ENCODE results near the gene KIF3A.

KIF3A gene

GRCh38 chr5:132782101-132782500, 44.8 kb upstream of the KIF3A start:
- Histone ChIP-seq H3K9ac (ENCODE audit: low read depth, low read length) (no peak overlapping the region), H2AFZ (ENCODE audit: low read depth, low read length) (no peak overlapping the region), H3K4me2 (ENCODE audit: insufficient read depth, low read length) (no peak overlapping the region), H3K36me3 (ENCODE audit: insufficient read depth, low read length) (no peaks in the 10 kb centered on the region), H3K4me3 (ENCODE audit: low read depth in 1 of 2, low read length in 2 of 2) (no peak overlapping the region), H3K79me2 (ENCODE audit: insufficient read depth, low read length) (no peaks in the 10 kb centered on the region), H3K9me3 (ENCODE audit: insufficient read depth, low read length, severe bottlenecking) (no peaks in the 10 kb centered on the region), H3K4me1 (ENCODE audit: insufficient read depth, low read length) (peaks cover 14% of the 10 kb centered on the region), H3K27ac (ENCODE audit: low read length) (no peak overlapping the region), H4K20me1 (ENCODE audit: insufficient read depth, low read length) (no peaks in the 10 kb centered on the region), H3K27me3 (ENCODE audit: insufficient read depth, low read length, poor library complexity) (peaks cover 25% of the 10 kb centered on the region)
- TF ChIP-seq CTCF (IDR thresholded peaks at IDR 0.05; ENCODE audit: borderline replicate concordance, extremely low read depth, low read length, poor library complexity, severe bottlenecking) (no peak), EZH2 (IDR thresholded peaks at IDR 0.05; ENCODE audit: borderline replicate concordance, low read depth, low read length, severe bottlenecking) (no peak)
- DNase-seq (no peak), ATAC-seq (ENCODE audit: insufficient read depth, low read depth) (no peak)

GRCh38 chr5:132781029-132781428, 43.7 kb upstream of the KIF3A start:
- H3K4me2 ChIP-seq (ENCODE audit: insufficient read depth, low read length): no peak overlapping the region
- H3K9ac ChIP-seq (ENCODE audit: low read depth, low read length): no peak overlapping the region
- TF ChIP-seq EZH2 (IDR thresholded peaks at IDR 0.05; ENCODE audit: borderline replicate concordance, low read depth, low read length, severe bottlenecking) (no peak), CTCF (IDR thresholded peaks at IDR 0.05; ENCODE audit: borderline replicate concordance, extremely low read depth, low read length, poor library complexity, severe bottlenecking) (no peak)
- DNase-seq: no peak
- no peak overlapping the region for H2AFZ ChIP-seq (ENCODE audit: low read depth, low read length)
- no peak overlapping the region for H3K27ac ChIP-seq (ENCODE audit: low read length)
- H3K4me3 ChIP-seq (ENCODE audit: low read depth in 1 of 2, low read length in 2 of 2): no peak overlapping the region
- H3K36me3 ChIP-seq (ENCODE audit: insufficient read depth, low read length): no peaks in the 10 kb centered on the region
- H4K20me1 ChIP-seq (ENCODE audit: insufficient read depth, low read length): no peaks in the 10 kb centered on the region
- no peak for ATAC-seq (ENCODE audit: insufficient read depth, low read depth)
- H3K79me2 ChIP-seq (ENCODE audit: insufficient read depth, low read length): peaks cover 8% of the 10 kb centered on the region
- no peaks in the 10 kb centered on the region for H3K9me3 ChIP-seq (ENCODE audit: insufficient read depth, low read length, severe bottlenecking)
- peaks cover 21% of the 10 kb centered on the region for H3K27me3 ChIP-seq (ENCODE audit: insufficient read depth, low read length, poor library complexity)
- peaks cover 22% of the 10 kb centered on the region for H3K4me1 ChIP-seq (ENCODE audit: insufficient read depth, low read length)

- TF ChIP-seq CTCF (IDR thresholded peaks at IDR 0.05; ENCODE audit: borderline replicate concordance, extremely low read depth, low read length, poor library complexity, severe bottlenecking) (no peak), EZH2 (IDR thresholded peaks at IDR 0.05; ENCODE audit: borderline replicate concordance, low read depth, low read length, severe bottlenecking) (no peak)
- Histone ChIP-seq H3K27me3 (ENCODE audit: insufficient read depth, low read length, poor library complexity) (peaks cover 21% of the 10 kb centered on the region), H3K36me3 (ENCODE audit: insufficient read depth, low read length) (no peaks in the 10 kb centered on the region), H3K4me2 (ENCODE audit: insufficient read depth, low read length) (no peak overlapping the region), H3K27ac (ENCODE audit: low read length) (no peak overlapping the region), H3K79me2 (ENCODE audit: insufficient read depth, low read length) (peaks cover 11% of the 10 kb centered on the region), H3K9ac (ENCODE audit: low read depth, low read length) (no peak overlapping the region), H4K20me1 (ENCODE audit: insufficient read depth, low read length) (no peaks in the 10 kb centered on the region), H3K4me3 (ENCODE audit: low read depth in 1 of 2, low read length in 2 of 2) (no peak overlapping the region), H2AFZ (ENCODE audit: low read depth, low read length) (no peak overlapping the region), H3K4me1 (ENCODE audit: insufficient read depth, low read length) (peaks cover 26% of the 10 kb centered on the region), H3K9me3 (ENCODE audit: insufficient read depth, low read length, severe bottlenecking) (no peaks in the 10 kb centered on the region)
- ATAC-seq (ENCODE audit: insufficient read depth, low read depth): no peak
- no peak for DNase-seq
Observed at GRCh38 chr5:132780577-132780976, 43.2 kb upstream of the KIF3A start.

GRCh38 chr5:132779961-132780360, 42.6 kb upstream of the KIF3A start:
- ATAC-seq (ENCODE audit: insufficient read depth, low read depth) (no peak), DNase-seq (no peak)
- Histone ChIP-seq H3K9me3 (ENCODE audit: insufficient read depth, low read length, severe bottlenecking) (no peaks in the 10 kb centered on the region), H3K79me2 (ENCODE audit: insufficient read depth, low read length) (peaks cover 16% of the 10 kb centered on the region), H3K4me1 (ENCODE audit: insufficient read depth, low read length) (peaks cover 32% of the 10 kb centered on the region), H3K9ac (ENCODE audit: low read depth, low read length) (no peak overlapping the region), H3K36me3 (ENCODE audit: insufficient read depth, low read length) (no peaks in the 10 kb centered on the region), H3K27ac (ENCODE audit: low read length) (no peak overlapping the region), H3K4me2 (ENCODE audit: insufficient read depth, low read length) (no peak overlapping the region), H3K4me3 (ENCODE audit: low read depth in 1 of 2, low read length in 2 of 2) (no peak overlapping the region), H4K20me1 (ENCODE audit: insufficient read depth, low read length) (0 out of 2 replicates have a peak, but pooled peaks cover 3% of the 10 kb centered on the region), H3K27me3 (ENCODE audit: insufficient read depth, low read length, poor library complexity) (peaks cover 18% of the 10 kb centered on the region), H2AFZ (ENCODE audit: low read depth, low read length) (no peak overlapping the region)
- TF ChIP-seq EZH2 (IDR thresholded peaks at IDR 0.05; ENCODE audit: borderline replicate concordance, low read depth, low read length, severe bottlenecking) (no peak), CTCF (IDR thresholded peaks at IDR 0.05; ENCODE audit: borderline replicate concordance, extremely low read depth, low read length, poor library complexity, severe bottlenecking) (no peak)
